GM20431 (cell line): ENCODE results near the gene PHOSPHO2.

Experiments
- in situ Hi-C: fragments of 300-500 bp; cut with MseI, MboI; formaldehyde crosslinking; loops from one replicate; pipeline ENCODE4 v1.15.0; 2020; ENCODE audit warnings: low sequenced_read_pairs; ENCODE audit not compliant: unreplicated experiment

Gene PHOSPHO2

GRCh38 chr2:169694113-169694893, at the start of gene PHOSPHO2, which contains the start of gene CFAP210:
PHOSPHO2 (plus strand) TSS chr2:169694469; CDS start chr2:169700972, 6,503 bp downstream.
CFAP210 (minus strand) TSS chr2:169694405; CDS start chr2:169694327, 78 bp downstream.
- in situ Hi-C loops: no loop called here

GRCh38 chr2:169647496-169647895, 46.8 kb upstream of the PHOSPHO2 start:
- in situ Hi-C loops: no loop called here

DNA sequence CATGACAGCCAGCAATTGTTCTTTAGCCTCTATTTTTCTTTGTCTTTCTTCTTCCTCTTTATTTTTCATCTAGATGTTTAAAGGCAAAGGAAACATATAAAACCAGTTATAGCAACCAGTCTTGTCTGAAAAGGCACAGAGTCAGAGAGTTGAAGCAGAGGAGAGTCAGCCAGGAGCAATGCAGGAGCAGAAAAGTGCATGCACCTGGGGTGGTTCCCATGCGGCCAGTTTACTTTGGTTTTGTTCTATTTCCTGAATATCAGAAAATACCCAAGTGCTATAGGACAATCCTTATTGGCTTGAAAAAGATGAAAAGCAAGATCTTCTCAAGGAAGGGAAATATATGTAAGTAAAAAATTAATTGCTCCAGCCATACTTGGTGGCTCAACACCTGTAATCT, 45.0 kb upstream of the PHOSPHO2 start:
- in situ Hi-C loops: no loop called here

GRCh38 chr2:169653636-169654035, 40.6 kb upstream of the PHOSPHO2 start:
- in situ Hi-C loops: no loop called here

DNA sequence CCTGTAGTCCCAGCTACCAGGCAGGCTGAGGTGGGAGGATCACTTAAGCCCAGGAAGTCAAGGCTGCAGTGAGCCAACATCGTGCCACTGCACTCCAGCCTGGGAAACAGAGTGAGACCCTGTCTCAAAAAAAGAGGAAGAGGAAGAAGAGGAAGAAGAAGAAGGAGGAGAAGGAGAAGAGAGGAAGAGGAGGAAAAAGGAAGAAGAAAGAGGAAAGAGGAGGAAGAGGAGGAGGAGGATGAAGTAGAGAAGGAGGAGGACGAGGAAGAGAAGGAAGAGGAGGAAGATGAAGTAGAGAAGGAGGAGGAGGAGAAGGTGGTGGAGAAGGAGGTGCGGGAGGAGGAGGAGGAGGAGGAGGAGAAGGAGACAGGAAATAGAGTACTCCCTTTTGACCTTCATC, 38.1 kb upstream of the PHOSPHO2 start:
- in situ Hi-C loops: no loop called here

GRCh38 chr2:169658877-169659276, 35.4 kb upstream of the PHOSPHO2 start:
- in situ Hi-C loops: no loop called here

- in situ Hi-C loops: no loop called here
These were observed 34.9 kb upstream of the PHOSPHO2 start for GRCh38 chr2:169659320-169659719.

- in situ Hi-C loops: no loop called here
These were observed 33.0 kb upstream of the PHOSPHO2 start for GRCh38 chr2:169661265-169661664.

DNA sequence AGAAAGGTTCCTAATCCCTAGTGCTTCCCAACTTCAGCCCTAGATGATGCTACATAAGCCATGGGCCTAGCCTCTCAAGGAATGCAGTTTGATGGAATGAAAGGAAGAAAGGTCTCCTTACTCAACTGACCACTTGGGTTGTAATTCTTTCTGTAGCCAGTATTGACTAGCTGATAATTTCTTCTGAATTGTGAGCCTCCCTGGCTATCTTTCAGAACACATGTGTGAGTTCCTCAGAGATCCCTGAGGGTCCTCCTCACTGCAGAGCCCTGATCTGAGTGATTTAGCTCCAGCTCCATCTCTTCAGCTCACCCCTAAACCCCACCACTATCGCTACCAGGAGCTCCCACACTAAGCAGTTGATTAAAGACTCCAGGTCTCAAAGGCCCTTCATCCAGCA, 31.5 kb upstream of the PHOSPHO2 start:
- in situ Hi-C loops: no loop called here

DNA sequence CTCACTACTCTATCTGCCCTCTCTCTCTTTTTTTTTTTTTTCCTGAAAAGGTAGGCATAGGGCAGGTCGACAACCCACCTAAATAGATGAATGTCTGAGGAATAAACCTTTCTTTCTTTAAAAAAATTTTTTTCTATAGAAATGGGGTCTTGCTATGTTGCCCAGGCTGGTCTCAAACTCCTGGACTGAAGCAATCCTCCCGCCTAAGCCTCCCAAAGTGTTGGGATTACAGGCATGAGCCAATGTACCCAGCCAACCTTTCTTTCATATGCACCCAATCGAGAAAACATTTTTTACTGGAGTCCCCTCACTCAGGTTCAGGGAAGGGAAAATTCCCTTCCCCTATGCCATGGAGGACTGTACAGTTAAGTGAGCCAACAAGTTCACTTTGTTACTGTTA, 31.0 kb upstream of the PHOSPHO2 start:
- in situ Hi-C loops: no loop called here

DNA sequence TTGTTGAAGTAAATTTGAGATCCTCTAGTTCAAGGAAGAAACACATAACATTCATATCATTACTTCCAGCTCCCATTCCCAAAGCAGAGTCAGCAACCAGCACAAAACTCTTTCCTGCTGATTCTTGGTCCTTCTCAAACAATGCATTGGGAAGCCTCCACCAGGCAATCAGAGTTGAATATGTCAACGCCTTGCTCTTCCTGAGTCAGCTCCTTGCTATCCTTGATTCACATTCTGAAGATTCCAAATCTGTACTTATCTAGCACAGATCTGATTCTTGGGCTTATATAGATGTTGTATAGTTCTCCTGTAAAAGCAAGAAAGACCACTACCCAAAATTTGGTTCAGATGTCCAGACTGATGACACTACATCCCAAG, 29.7 kb upstream of the PHOSPHO2 start:
- in situ Hi-C loops: no loop called here

- in situ Hi-C loops: no loop called here
These were observed 29.0 kb upstream of the PHOSPHO2 start for GRCh38 chr2:169664978-169665930.

GRCh38 chr2:169667583-169667982, 26.7 kb upstream of the PHOSPHO2 start:
- in situ Hi-C loops: no loop called here

- in situ Hi-C loops: no loop called here
These were observed 24.0 kb upstream of the PHOSPHO2 start for GRCh38 chr2:169670215-169670651.

DNA sequence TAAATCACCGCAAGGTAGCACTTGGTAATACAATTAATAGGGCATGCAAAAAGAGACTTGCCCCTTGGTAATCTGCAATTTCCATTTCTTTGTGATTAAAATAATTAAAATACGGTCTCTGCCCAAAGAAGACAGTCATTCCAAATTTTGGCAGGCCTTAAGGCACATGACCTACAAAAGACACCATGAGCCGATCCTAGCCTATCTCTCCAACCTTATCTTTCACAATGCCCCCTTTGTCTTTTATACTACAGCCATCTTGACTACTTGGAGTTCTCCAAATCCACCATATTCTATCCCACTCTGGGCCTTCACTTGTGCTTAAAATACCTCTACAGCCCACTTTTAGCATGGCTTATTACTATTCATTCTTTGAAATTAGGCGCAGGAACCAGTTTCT, 23.3 kb upstream of the PHOSPHO2 start:
- in situ Hi-C loops: no loop called here

GRCh38 chr2:169672406-169672805, 21.9 kb upstream of the PHOSPHO2 start:
- in situ Hi-C loops: no loop called here

GRCh38 chr2:169673106-169673505, 21.2 kb upstream of the PHOSPHO2 start:
- in situ Hi-C loops: no loop called here

DNA sequence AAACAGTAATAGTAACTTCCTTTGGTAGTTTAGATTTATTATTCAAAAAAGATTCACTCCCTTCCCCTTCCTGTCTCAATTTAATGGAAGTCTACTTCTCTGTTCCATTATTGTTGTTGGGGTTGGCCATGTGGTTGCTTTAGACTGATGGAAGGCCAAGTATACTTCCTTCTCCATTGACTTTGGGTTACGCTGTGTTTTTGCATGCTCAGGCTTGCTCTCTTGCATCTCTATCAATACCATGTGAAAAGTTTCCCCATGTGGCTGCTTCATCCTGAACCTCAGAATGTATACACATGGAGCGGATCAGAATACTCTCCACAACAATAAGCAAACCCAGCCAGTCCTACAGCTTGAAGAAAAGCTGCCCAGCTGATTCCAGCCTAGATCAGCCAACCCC, 20.3 kb upstream of the PHOSPHO2 start:
- in situ Hi-C loops: no loop called here

- in situ Hi-C loops: no loop called here
These were observed 17.9 kb upstream of the PHOSPHO2 start for GRCh38 chr2:169676357-169676756.

DNA sequence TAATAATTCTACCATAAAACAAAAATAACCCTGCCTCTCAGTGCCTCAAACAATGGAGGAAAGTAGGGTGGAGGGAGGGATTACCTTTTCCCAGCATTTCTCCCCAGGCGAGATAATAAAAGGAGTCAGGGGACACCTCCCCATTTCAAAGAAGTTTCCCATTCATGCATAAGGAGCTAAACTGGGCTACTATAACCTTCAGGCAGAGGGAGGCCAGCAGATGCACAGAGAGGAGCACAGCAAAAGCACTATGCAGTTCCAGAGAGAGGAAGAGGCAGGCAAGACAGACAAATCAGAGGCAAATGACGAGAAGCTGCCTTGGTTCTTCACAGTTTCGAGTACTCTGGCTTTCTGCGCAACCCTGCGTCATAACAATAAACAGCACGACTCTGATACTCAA, 17.4 kb upstream of the PHOSPHO2 start:
- in situ Hi-C loops: no loop called here

DNA sequence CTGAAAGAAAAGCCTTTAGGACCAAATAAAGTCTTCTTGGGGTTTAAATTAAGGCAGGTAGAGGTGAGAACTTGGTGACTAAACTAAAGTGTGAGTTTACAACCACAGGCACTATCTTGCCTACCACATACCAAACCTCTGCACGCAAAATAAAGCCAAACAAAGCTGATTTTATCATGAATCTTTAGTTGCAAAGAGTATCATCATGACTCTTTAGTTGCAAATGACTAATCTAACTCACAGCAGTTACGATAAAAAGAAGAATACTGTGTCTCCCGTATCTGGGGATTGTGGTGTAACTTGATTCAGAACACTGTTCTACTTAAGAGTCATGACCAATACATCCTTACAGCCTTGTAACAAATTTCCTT, 11.2 kb upstream of the PHOSPHO2 start:
- in situ Hi-C loops: no loop called here
